SK-N-SH (cell line): ENCODE results near the gene ARHGAP45. TPM values are rescaled to one million over a fixed set of nuclear protein-coding genes. Genes with fewer than 3 reads are reported as not detected.

ENCODE experiments used
- CTCF ChIA-PET: fragments of 300-600, 350-600 bp; formaldehyde crosslinking; extraction: SDS; loops from one replicate; lab custom pipeline; 2021; lab: Yijun Ruan, JAX
- POLR2A ChIA-PET: fragments of 350-600 bp; sonication (Branson Sonifier 250); formaldehyde crosslinking; extraction: SDS; loops from one replicate; lab custom pipeline; 2020; ENCODE audit warnings: antibody characterized with exemption, inconsistent platforms; lab: Yijun Ruan, JAX
- DNase-seq: peaks from one replicate; pipeline ENCODE4 v3.0.0; 2012
- H2AFZ ChIP-seq: fragments of 200-600 bp; sonication (generic); 2 replicates; pipeline ENCODE4 v1.8.1; 2016; ENCODE audit warnings: antibody characterized with exemption, mild to moderate bottlenecking, low read depth
- H3F3A ChIP-seq: fragments of 200-600 bp; sonication (generic); replicated peaks from 2 replicates; pipeline ENCODE3; 2016; ENCODE audit warnings: antibody characterized with exemption, mild to moderate bottlenecking; ENCODE audit not compliant: insufficient read depth
- H3K27ac ChIP-seq, 2 experiments: fragments of 200-500 bp in 1 of 2; fragments of 200-600 bp in 1 of 2; sonication (Bioruptor generic) in 1 of 2; sonication (generic), shearing (Covaris generic) in 1 of 2; 2 replicates each; pipeline versions ENCODE4 v1.5.1 to v1.6.1; 2014 to 2016; ENCODE audit warnings: low read depth in 2 of 2, inconsistent platforms in 1 of 2, low read length in 1 of 2, mild to moderate bottlenecking in 1 of 2, mixed read lengths in 1 of 2
- H3K27me3 ChIP-seq: fragments of 200-600 bp; sonication (generic), shearing (Covaris generic); 2 replicates; pipeline ENCODE4 v1.6.1; 2016; ENCODE audit warnings: mixed run types; ENCODE audit not compliant: insufficient read depth
- H3K36me3 ChIP-seq, 2 experiments: fragments of 200-500 bp in 1 of 2; fragments of 200-600 bp in 1 of 2; sonication (Bioruptor generic) in 1 of 2; sonication (generic) in 1 of 2; replicated peaks in 1 of 2; 2 replicates each; pipeline versions ENCODE3 to v1.5.1; 2014 to 2016; ENCODE audit warnings: low read length in 1 of 2, mild to moderate bottlenecking in 1 of 2; ENCODE audit not compliant: insufficient read depth in 2 of 2, control insufficient read depth in 1 of 2
- H3K4me1 ChIP-seq, 2 experiments: fragments of 200-500 bp in 1 of 2; fragments of 200-600 bp in 1 of 2; sonication (Bioruptor generic) in 1 of 2; sonication (generic), shearing (Covaris generic) in 1 of 2; 2 replicates each; pipeline versions ENCODE4 v1.5.1 to v1.6.1; 2014 to 2016; ENCODE audit warnings: low read depth in 1 of 2, low read length in 1 of 2, mixed run types in 1 of 2; ENCODE audit not compliant: insufficient read depth in 2 of 2, control insufficient read depth in 1 of 2
- H3K4me2 ChIP-seq: fragments of 200-600 bp; sonication (generic), shearing (Covaris generic); 2 replicates; pipeline ENCODE4 v1.6.1; 2017; ENCODE audit warnings: mixed run types
- H3K4me3 ChIP-seq, 2 experiments: fragments of 200-500 bp in 1 of 2; fragments of 200-600 bp in 1 of 2; sonication (Bioruptor generic) in 1 of 2; sonication (generic), shearing (Covaris generic) in 1 of 2; 2 replicates each; pipeline versions ENCODE4 v1.5.1 to v1.8.1; 2014 to 2016; ENCODE audit warnings: low read depth in 2 of 2, inconsistent platforms in 1 of 2, low read length in 1 of 2, mild to moderate bottlenecking in 1 of 2, mixed read lengths in 1 of 2, moderate library complexity in 1 of 2
- H3K79me2 ChIP-seq: fragments of 200-600 bp; sonication (generic); 2 replicates; pipeline ENCODE4 v1.8.1; 2017; ENCODE audit warnings: mild to moderate bottlenecking; ENCODE audit not compliant: insufficient read depth
- H3K9ac ChIP-seq: fragments of 200-600 bp; sonication (generic); 2 replicates; pipeline ENCODE4 v1.6.1; 2017; ENCODE audit warnings: mixed run types
- H3K9me2 ChIP-seq: fragments of 200-600 bp; sonication (generic); 2 replicates; pipeline ENCODE4 v1.6.1; 2017; ENCODE audit warnings: mixed run types
- H3K9me3 ChIP-seq: fragments of 200-600 bp; sonication (generic); 2 replicates; pipeline ENCODE4 v1.6.1; 2017; ENCODE audit warnings: mixed run types, mild to moderate bottlenecking, moderate library complexity
- H4K20me1 ChIP-seq: fragments of 200-600 bp; sonication (generic); 2 replicates; pipeline ENCODE4 v1.6.1; 2017; ENCODE audit warnings: mild to moderate bottlenecking, mixed run types; ENCODE audit not compliant: insufficient read depth
- CHD2 ChIP-seq: fragments of 150-350 bp; IDR thresholded peaks from 2 replicates; pipeline ENCODE4 v1.6.1; 2018; ENCODE audit warnings: low read length; ENCODE audit not compliant: partially characterized antibody
- EP300 ChIP-seq, 2 experiments: IDR thresholded peaks; 2 replicates each; pipeline versions ENCODE4 v1.4.0 to v1.6.1; 2012; ENCODE audit warnings: borderline replicate concordance in 1 of 2, low read depth in 1 of 2, low read length in 1 of 2
- FOSL2 ChIP-seq: IDR thresholded peaks from 2 replicates; pipeline ENCODE4 v1.4.0; 2012; ENCODE audit warnings: low read depth, mild to moderate bottlenecking, moderate library complexity, borderline replicate concordance
- FOXJ3 ChIP-seq: sonication (generic); formaldehyde crosslinking; IDR thresholded peaks from 2 replicates; pipeline ENCODE4 v1.5.1; 2020; ENCODE audit warnings: mild to moderate bottlenecking, missing genetic modification reagents
- NFIC ChIP-seq: IDR thresholded peaks from 2 replicates; pipeline ENCODE4 v1.4.0; 2012; ENCODE audit warnings: borderline replicate concordance
- PBX3 ChIP-seq: IDR thresholded peaks from 2 replicates; pipeline ENCODE4; 2012
- POLR2AphosphoS5 ChIP-seq: IDR thresholded peaks from 2 replicates; pipeline ENCODE4 v1.6.1; 2012; ENCODE audit warnings: low read depth, low read length
- RCOR1 ChIP-seq: fragments of 150-350 bp; IDR thresholded peaks from 2 replicates; pipeline ENCODE4 v1.6.1; 2017; ENCODE audit warnings: antibody characterized with exemption, low read length
- RXRA ChIP-seq: IDR thresholded peaks from 2 replicates; pipeline ENCODE4 v1.4.0; 2012; ENCODE audit warnings: low read depth, mild to moderate bottlenecking, borderline replicate concordance
- TAF1 ChIP-seq: IDR thresholded peaks from 2 replicates; pipeline ENCODE4 v1.6.1; 2012; ENCODE audit warnings: low read depth, mild to moderate bottlenecking, low read length, moderate library complexity, borderline replicate concordance
- USF1 ChIP-seq: IDR thresholded peaks from 2 replicates; pipeline ENCODE4 v1.4.0; 2012; ENCODE audit warnings: low read depth, borderline replicate concordance
- USF2 ChIP-seq: fragments of 150-350 bp; IDR thresholded peaks from 2 replicates; pipeline ENCODE4 v1.6.1; 2017; ENCODE audit warnings: antibody characterized with exemption, low read length, low read depth, borderline replicate concordance
- YY1 ChIP-seq: IDR thresholded peaks from 2 replicates; pipeline ENCODE4 v1.4.0; 2012; ENCODE audit warnings: low read depth, mild to moderate bottlenecking
- WGBS: methylation state at CpG from one replicate; pipeline ENCODE4 v1.1.6; 2017; ENCODE audit warnings: low lambda C conversion rate; 5-methylcytosine and 5-hydroxymethylcytosine counted together
- polyA plus RNA-seq, 3 experiments: library from polyadenylated mRNA; depleted of rRNA; stranded (reverse); fragments of >200 nt; gene quantifications; 2 replicates each; pipeline ENCODE4 v1.2.3, GENCODE V29; 2012
- TF ChIP-seq, protein P1 (sequence below): IDR thresholded peaks from 2 replicates; pipeline ENCODE4 v1.4.0; 2012; ENCODE audit warnings: low read depth, borderline replicate concordance
- TF ChIP-seq, protein P2 (sequence below): fragments of 200-600 bp; sonication (generic); IDR thresholded peaks from 2 replicates; pipeline ENCODE4 v1.6.1; 2017; ENCODE audit warnings: antibody characterized with exemption, mild to moderate bottlenecking, moderate library complexity
- TF ChIP-seq, protein P3 (sequence below): fragments of 150-350 bp; IDR thresholded peaks from 2 replicates; pipeline ENCODE4 v1.6.1; 2016; ENCODE audit warnings: mild to moderate bottlenecking, low read depth, low read length

The ARHGAP45 gene
- polyA plus RNA-seq, 1 of the 3 experiments (the other 2 are of a cell fraction), result 4.2 TPM

DNA sequence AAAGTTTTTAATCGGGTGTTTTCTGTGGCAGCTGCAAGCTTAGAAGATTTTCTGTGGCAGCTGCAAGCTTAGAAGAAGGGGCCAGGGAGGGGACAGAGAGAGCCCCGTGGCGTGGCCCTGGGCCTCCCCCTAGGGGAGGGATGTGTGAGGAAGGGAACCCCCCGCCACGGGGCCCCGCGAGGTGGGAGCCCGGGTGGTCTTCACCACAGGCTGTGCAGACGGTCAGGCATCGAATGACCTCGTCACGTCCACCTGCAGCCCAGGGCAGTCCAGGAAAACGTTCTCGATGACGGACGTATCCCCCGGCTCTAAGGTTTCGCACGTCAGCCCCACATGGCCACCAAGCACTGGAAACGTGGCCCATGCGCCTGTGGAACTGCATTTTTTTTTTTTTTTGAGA is 19.6 kb downstream of the ARHGAP45 start:
- TF ChIP-seq POLR2AphosphoS5 (no peak), USF2 (no peak), YY1 (no peak), CHD2 (no peak), EP300 (IDR thresholded peaks at IDR 0.05; ENCODE audit: borderline replicate concordance in 1 of 2, low read depth in 1 of 2, low read length in 1 of 2) (no peak), NFIC (no peak), FOXJ3 (CRISPR knock-in tag) (no peak), TAF1 (no peak), PBX3 (no peak)
- TF ChIP-seq, protein P1, sequence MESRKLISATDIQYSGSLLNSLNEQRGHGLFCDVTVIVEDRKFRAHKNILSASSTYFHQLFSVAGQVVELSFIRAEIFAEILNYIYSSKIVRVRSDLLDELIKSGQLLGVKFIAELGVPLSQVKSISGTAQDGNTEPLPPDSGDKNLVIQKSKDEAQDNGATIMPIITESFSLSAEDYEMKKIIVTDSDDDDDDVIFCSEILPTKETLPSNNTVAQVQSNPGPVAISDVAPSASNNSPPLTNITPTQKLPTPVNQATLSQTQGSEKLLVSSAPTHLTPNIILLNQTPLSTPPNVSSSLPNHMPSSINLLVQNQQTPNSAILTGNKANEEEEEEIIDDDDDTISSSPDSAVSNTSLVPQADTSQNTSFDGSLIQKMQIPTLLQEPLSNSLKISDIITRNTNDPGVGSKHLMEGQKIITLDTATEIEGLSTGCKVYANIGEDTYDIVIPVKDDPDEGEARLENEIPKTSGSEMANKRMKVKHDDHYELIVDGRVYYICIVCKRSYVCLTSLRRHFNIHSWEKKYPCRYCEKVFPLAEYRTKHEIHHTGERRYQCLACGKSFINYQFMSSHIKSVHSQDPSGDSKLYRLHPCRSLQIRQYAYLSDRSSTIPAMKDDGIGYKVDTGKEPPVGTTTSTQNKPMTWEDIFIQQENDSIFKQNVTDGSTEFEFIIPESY, result no peak
- H4K20me1 ChIP-seq, result no peaks in the 10 kb centered on the region
- H3K9me3 ChIP-seq, result no peaks in the 10 kb centered on the region
- peaks cover 13% of the 10 kb centered on the region for H3F3A ChIP-seq
- no peak for DNase-seq
- no peaks in the 10 kb centered on the region for H3K79me2 ChIP-seq
- no peak overlapping the region for H3K27ac ChIP-seq
- peaks cover 0 to 9% of the 10 kb centered on the region in 2 experiments; a peak in 2 of 4 replicates for H3K4me1 ChIP-seq
- 92% methylated on average over 13 of the region's 21 CpGs for WGBS
- H3K36me3 ChIP-seq, result peaks cover 0 to 20% of the 10 kb centered on the region in 2 experiments
- ChIA-PET CTCF (interaction anchor here (1.4 to 2.0 kb wide), 2 partner anchors 15 to 134 kb away, joined by 5 read pairs; no protein-coding TSS in a partner anchor), POLR2A (no interaction called here)
- H3K4me3 ChIP-seq, result no peak overlapping the region
- no peaks in the 10 kb centered on the region for H3K27me3 ChIP-seq
- H2AFZ ChIP-seq, result no peak overlapping the region
- no peak overlapping the region for H3K9ac ChIP-seq
- no peak overlapping the region for H3K4me2 ChIP-seq
- H3K9me2 ChIP-seq, result no peaks in the 10 kb centered on the region

DNA sequence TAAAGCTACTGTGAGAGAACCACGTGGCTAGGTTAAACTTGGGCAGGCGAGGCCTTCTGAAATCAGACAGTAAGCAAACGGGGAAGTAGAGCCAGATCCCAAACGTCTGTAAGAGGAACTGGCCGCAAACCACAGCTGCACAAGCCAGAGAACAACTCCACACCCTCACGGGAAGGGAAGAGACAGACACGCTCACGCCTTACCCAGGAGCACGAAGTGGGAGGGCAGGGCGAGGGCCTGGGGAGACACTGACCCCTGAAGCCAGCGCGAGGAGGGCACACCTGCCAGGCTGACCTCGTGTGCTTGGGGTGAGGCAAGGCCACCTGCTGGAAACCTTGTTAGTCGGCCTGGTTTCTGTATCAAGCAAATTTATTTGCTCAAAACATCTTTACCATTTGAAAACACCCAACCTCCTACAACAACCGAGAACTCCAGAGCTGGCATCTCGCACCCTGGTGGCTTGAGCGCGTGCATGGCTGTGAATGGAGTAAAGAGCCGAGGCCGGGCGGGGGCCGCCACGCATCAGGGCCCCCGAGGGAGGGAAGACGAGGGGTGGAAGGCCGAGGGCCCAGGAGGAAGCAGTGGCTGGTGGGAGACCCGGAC is 20.9 kb downstream of the ARHGAP45 start:
- Histone ChIP-seq H3K4me1 (peaks cover 0 to 3% of the 10 kb centered on the region in 2 experiments; a peak in 1 of 4 replicates), H3K36me3 (peaks cover 0 to 26% of the 10 kb centered on the region in 2 experiments), H3K27ac (no peak overlapping the region), H3K4me2 (no peak overlapping the region), H3F3A (peaks cover 13% of the 10 kb centered on the region), H3K9me2 (no peaks in the 10 kb centered on the region), H2AFZ (no peak overlapping the region), H3K9ac (no peak overlapping the region), H3K27me3 (no peaks in the 10 kb centered on the region), H3K4me3 (no peak overlapping the region), H3K9me3 (no peaks in the 10 kb centered on the region), H3K79me2 (peaks cover 4% of the 10 kb centered on the region; the same call in 1 of the 2 replicates), H4K20me1 (no peaks in the 10 kb centered on the region)
- no peak for DNase-seq
- POLR2A ChIA-PET, result no interaction called here
- WGBS, result 91% methylated on average over 20 of the region's 27 CpGs
- CTCF ChIA-PET, result interaction anchor here (4.1 kb wide), 1 partner anchor 25 kb away, joined by 16 read pairs; no protein-coding TSS in a partner anchor
- TF ChIP-seq USF1, result no peak
- no peak for TF ChIP-seq RCOR1
- TF ChIP-seq, protein P1, result no peak
- TF ChIP-seq FOSL2, result no peak
- TF ChIP-seq RXRA, result no peak
- TF ChIP-seq, protein P2, sequence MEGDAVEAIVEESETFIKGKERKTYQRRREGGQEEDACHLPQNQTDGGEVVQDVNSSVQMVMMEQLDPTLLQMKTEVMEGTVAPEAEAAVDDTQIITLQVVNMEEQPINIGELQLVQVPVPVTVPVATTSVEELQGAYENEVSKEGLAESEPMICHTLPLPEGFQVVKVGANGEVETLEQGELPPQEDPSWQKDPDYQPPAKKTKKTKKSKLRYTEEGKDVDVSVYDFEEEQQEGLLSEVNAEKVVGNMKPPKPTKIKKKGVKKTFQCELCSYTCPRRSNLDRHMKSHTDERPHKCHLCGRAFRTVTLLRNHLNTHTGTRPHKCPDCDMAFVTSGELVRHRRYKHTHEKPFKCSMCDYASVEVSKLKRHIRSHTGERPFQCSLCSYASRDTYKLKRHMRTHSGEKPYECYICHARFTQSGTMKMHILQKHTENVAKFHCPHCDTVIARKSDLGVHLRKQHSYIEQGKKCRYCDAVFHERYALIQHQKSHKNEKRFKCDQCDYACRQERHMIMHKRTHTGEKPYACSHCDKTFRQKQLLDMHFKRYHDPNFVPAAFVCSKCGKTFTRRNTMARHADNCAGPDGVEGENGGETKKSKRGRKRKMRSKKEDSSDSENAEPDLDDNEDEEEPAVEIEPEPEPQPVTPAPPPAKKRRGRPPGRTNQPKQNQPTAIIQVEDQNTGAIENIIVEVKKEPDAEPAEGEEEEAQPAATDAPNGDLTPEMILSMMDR, result no peak
- TF ChIP-seq, protein P3, sequence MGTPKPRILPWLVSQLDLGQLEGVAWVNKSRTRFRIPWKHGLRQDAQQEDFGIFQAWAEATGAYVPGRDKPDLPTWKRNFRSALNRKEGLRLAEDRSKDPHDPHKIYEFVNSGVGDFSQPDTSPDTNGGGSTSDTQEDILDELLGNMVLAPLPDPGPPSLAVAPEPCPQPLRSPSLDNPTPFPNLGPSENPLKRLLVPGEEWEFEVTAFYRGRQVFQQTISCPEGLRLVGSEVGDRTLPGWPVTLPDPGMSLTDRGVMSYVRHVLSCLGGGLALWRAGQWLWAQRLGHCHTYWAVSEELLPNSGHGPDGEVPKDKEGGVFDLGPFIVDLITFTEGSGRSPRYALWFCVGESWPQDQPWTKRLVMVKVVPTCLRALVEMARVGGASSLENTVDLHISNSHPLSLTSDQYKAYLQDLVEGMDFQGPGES, result no peak
